ENCODE data around the gene HECTD1. TPM values are rescaled to one million over a fixed set of nuclear protein-coding genes. Genes with fewer than 3 reads are reported as not detected.

HECTD1 gene
- polyA plus RNA-seq, 1 of the 3 experiments (the other 2 are of a cell fraction) = 43.2 TPM

DNA sequence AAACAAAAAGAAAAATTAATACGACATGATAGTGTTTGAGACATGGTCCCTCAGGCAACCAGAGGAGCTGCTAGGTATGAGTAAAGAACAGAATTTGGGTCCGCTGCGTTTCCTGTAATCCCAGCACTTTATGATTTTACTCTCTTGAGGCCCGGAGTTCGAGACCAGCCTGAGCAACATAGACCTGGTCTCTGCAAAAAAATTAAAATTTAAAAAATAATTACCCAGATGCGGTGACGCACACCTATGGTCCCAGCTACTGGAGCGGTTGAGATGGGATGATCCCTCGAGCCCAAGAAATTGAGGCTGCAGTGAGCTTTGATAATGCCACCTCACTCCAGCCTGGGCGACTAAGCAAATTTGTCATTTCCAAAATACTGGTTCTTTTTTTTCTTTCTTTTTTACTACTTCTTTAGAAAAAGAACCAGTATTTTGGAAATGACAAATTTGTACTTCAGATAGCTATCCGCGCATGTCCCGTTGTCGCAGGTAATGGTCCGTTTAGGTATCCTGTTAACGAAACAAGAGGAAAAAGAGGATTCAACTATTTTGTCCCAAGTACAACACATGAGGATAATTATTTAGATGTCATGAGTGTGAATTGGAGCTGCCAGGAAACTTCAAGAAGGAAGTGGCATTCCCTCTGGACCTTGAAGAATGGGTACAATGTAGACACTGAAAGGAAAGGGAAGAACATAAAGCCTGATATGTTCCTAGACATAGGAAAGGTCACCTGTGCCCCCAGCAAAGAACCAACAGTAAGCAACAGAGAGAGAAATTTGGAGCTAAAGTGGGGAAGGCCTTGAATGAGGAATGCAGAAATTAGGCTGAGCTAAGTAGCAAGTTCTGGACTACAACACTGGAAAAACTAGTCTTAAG is 1.2 kb upstream of the HECTD1 start:
- Histone ChIP-seq H3K9me3 (no peaks in the 10 kb centered on the region; the same call in 1 of the 2 replicates), H3K4me3 (ENCODE audit: low read depth in 2 of 2, low read length in 1 of 2) (peak overlapping the region; percentile 77 to 87), H3F3A (replicated peaks; ENCODE audit: insufficient read depth) (peaks cover 19% of the 10 kb centered on the region), H3K36me3 (replicated peaks in 1 of 2; ENCODE audit: control insufficient read depth in 1 of 2, insufficient read depth in 2 of 2, low read length in 1 of 2) (peaks cover 0 to 3% of the 10 kb centered on the region in 2 experiments), H3K4me2 (peak overlapping the region; percentile 93), H3K9me2 (no peaks in the 10 kb centered on the region), H3K27me3 (ENCODE audit: insufficient read depth) (no peaks in the 10 kb centered on the region), H3K79me2 (ENCODE audit: insufficient read depth) (peaks cover 37% of the 10 kb centered on the region), H3K4me1 (ENCODE audit: control insufficient read depth in 1 of 2, insufficient read depth in 2 of 2, low read depth in 1 of 2, low read length in 1 of 2) (peaks cover 5 to 18% of the 10 kb centered on the region in 2 experiments), H2AFZ (ENCODE audit: low read depth) (peak overlapping the region; percentile 93), H3K27ac (ENCODE audit: low read depth in 2 of 2, low read length in 1 of 2) (peak overlapping the region; percentile 95 to 98), H3K9ac (peak overlapping the region; percentile 96), H4K20me1 (ENCODE audit: insufficient read depth) (peaks cover 26% of the 10 kb centered on the region)
- TF ChIP-seq, protein P1, sequence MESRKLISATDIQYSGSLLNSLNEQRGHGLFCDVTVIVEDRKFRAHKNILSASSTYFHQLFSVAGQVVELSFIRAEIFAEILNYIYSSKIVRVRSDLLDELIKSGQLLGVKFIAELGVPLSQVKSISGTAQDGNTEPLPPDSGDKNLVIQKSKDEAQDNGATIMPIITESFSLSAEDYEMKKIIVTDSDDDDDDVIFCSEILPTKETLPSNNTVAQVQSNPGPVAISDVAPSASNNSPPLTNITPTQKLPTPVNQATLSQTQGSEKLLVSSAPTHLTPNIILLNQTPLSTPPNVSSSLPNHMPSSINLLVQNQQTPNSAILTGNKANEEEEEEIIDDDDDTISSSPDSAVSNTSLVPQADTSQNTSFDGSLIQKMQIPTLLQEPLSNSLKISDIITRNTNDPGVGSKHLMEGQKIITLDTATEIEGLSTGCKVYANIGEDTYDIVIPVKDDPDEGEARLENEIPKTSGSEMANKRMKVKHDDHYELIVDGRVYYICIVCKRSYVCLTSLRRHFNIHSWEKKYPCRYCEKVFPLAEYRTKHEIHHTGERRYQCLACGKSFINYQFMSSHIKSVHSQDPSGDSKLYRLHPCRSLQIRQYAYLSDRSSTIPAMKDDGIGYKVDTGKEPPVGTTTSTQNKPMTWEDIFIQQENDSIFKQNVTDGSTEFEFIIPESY (IDR thresholded peaks at IDR 0.05; ENCODE audit: borderline replicate concordance, low read depth) = no peak
- TF ChIP-seq TCF12 (IDR thresholded peaks at IDR 0.05) (no peak), TAF1 (IDR thresholded peaks at IDR 0.05; ENCODE audit: borderline replicate concordance, low read depth, low read length) (no peak), MEF2A (IDR thresholded peaks at IDR 0.05; ENCODE audit: borderline replicate concordance, low read depth) (no peak), SIN3A (IDR thresholded peaks at IDR 0.05; ENCODE audit: borderline replicate concordance, low read depth, low read length) (no peak), JUND (IDR thresholded peaks at IDR 0.05) (no peak)
- TF ChIP-seq, protein P2, sequence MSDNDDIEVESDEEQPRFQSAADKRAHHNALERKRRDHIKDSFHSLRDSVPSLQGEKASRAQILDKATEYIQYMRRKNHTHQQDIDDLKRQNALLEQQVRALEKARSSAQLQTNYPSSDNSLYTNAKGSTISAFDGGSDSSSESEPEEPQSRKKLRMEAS (IDR thresholded peaks at IDR 0.05; ENCODE audit: low read depth) = no peak
- TF ChIP-seq, protein P3, sequence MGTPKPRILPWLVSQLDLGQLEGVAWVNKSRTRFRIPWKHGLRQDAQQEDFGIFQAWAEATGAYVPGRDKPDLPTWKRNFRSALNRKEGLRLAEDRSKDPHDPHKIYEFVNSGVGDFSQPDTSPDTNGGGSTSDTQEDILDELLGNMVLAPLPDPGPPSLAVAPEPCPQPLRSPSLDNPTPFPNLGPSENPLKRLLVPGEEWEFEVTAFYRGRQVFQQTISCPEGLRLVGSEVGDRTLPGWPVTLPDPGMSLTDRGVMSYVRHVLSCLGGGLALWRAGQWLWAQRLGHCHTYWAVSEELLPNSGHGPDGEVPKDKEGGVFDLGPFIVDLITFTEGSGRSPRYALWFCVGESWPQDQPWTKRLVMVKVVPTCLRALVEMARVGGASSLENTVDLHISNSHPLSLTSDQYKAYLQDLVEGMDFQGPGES (IDR thresholded peaks at IDR 0.05; ENCODE audit: low read depth, low read length) = no peak
- TF ChIP-seq, protein P4, sequence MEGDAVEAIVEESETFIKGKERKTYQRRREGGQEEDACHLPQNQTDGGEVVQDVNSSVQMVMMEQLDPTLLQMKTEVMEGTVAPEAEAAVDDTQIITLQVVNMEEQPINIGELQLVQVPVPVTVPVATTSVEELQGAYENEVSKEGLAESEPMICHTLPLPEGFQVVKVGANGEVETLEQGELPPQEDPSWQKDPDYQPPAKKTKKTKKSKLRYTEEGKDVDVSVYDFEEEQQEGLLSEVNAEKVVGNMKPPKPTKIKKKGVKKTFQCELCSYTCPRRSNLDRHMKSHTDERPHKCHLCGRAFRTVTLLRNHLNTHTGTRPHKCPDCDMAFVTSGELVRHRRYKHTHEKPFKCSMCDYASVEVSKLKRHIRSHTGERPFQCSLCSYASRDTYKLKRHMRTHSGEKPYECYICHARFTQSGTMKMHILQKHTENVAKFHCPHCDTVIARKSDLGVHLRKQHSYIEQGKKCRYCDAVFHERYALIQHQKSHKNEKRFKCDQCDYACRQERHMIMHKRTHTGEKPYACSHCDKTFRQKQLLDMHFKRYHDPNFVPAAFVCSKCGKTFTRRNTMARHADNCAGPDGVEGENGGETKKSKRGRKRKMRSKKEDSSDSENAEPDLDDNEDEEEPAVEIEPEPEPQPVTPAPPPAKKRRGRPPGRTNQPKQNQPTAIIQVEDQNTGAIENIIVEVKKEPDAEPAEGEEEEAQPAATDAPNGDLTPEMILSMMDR (IDR thresholded peaks at IDR 0.05) = no peak
- 83% methylated on average over 16 of the region's 16 CpGs for WGBS (ENCODE audit: low lambda C conversion rate)
- no peak for DNase-seq
- ChIA-PET POLR2A (interaction anchor here (1.2 to 2.1 kb wide), 3 partner anchors 9 to 207 kb away, joined by 4 to 12 read pairs (median 5); partner anchors contain the start of genes AP4S1 and STRN3), CTCF (interaction anchor here (0.8 to 2.1 kb wide), 10 partner anchors 8 to 258 kb away, joined by 3 to 7 read pairs (median 4); no protein-coding TSS in a partner anchor)
